IMR-90 (cell line): Measurements from ENCODE around the gene SLC25A26.

Experiments used
- BHLHE40 ChIP-seq: fragments of 150-350 bp; IDR thresholded peaks from 2 replicates; pipeline ENCODE4 v1.6.1; 2016; ENCODE audit warnings: mild to moderate bottlenecking, low read depth, low read length
- POLR2A ChIP-seq: IDR thresholded peaks from 2 replicates; pipeline ENCODE4 v1.6.1; 2012; ENCODE audit warnings: mild to moderate bottlenecking, low read depth, low read length
- RAD21 ChIP-seq: IDR thresholded peaks from 2 replicates; pipeline ENCODE4 v1.6.1; 2012; ENCODE audit warnings: low read length, improper control_type of control experiment
- SMC3 ChIP-seq: fragments of 150-350 bp; IDR thresholded peaks from 2 replicates; pipeline ENCODE4 v1.6.1; 2016; ENCODE audit warnings: low read depth, mild to moderate bottlenecking, antibody characterized with exemption, low read length, moderate library complexity
- TF ChIP-seq, protein P1 (sequence below): conservative IDR thresholded peaks from 2 replicates; pipeline ENCODE4 v1.5.1; 2012; ENCODE audit warnings: mild to moderate bottlenecking, low read depth, low read length, improper control_type of control experiment
- TF ChIP-seq, protein P2 (sequence below): fragments of 150-350 bp; IDR thresholded peaks from 2 replicates; pipeline ENCODE4 v1.6.1; 2017; ENCODE audit warnings: mild to moderate bottlenecking, antibody characterized with exemption, low read length, low read depth

DNA sequence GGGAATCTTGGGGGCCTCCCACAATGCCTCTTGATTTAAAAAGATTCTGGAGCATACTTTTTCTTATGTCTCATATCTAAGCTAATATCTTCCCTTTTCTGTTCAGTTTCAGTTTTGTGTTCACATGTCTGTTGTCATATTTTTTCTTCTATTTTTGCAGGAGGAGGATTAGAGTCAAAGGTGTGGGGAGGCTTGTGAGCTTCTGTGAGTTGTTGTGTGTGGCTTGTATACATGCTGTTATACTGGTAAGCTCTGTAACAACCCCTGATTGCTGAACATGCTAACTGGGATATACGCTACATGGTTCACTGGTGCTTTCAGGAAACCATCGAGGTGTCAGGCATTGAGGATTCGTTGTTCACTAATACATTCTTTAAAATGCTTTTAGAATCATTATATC lies 83.5 kb downstream of the SLC25A26 start:
- TF ChIP-seq, protein P1, sequence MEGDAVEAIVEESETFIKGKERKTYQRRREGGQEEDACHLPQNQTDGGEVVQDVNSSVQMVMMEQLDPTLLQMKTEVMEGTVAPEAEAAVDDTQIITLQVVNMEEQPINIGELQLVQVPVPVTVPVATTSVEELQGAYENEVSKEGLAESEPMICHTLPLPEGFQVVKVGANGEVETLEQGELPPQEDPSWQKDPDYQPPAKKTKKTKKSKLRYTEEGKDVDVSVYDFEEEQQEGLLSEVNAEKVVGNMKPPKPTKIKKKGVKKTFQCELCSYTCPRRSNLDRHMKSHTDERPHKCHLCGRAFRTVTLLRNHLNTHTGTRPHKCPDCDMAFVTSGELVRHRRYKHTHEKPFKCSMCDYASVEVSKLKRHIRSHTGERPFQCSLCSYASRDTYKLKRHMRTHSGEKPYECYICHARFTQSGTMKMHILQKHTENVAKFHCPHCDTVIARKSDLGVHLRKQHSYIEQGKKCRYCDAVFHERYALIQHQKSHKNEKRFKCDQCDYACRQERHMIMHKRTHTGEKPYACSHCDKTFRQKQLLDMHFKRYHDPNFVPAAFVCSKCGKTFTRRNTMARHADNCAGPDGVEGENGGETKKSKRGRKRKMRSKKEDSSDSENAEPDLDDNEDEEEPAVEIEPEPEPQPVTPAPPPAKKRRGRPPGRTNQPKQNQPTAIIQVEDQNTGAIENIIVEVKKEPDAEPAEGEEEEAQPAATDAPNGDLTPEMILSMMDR, result no peak
- TF ChIP-seq, protein P2, sequence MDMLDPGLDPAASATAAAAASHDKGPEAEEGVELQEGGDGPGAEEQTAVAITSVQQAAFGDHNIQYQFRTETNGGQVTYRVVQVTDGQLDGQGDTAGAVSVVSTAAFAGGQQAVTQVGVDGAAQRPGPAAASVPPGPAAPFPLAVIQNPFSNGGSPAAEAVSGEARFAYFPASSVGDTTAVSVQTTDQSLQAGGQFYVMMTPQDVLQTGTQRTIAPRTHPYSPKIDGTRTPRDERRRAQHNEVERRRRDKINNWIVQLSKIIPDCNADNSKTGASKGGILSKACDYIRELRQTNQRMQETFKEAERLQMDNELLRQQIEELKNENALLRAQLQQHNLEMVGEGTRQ, result no peak
- no peak for TF ChIP-seq BHLHE40
- TF ChIP-seq POLR2A, result no peak
- TF ChIP-seq RAD21, result no peak
- no peak for TF ChIP-seq SMC3
